Measurements from ENCODE around the gene PCNX2. TPM values are rescaled to one million over a fixed set of nuclear protein-coding genes. Genes with fewer than 3 reads are reported as not detected.

Gene PCNX2
- total RNA-seq, 1 donor from 2014 or later, result 33.6 TPM

DNA sequence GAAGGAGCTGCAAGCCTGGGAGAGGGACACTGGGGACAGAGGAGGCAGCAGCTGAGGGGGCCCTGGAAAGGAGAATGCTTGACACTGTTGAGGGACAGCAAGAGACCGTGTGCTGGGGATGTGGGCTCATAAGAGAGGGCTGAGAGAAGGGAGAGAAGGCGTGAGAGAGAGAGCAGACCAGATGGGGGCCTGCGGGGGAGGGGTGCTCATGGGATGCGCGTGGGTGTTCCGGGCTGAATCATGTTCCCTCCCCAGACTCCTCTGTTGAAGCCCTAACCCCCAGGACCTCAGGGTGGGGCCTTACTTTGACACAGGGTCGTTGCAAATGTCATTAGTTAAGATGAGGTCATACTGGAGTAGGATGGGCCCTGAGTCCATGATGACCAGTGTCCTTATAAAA lies 304.3 kb downstream of the PCNX2 start:
- TF ChIP-seq, protein P1, sequence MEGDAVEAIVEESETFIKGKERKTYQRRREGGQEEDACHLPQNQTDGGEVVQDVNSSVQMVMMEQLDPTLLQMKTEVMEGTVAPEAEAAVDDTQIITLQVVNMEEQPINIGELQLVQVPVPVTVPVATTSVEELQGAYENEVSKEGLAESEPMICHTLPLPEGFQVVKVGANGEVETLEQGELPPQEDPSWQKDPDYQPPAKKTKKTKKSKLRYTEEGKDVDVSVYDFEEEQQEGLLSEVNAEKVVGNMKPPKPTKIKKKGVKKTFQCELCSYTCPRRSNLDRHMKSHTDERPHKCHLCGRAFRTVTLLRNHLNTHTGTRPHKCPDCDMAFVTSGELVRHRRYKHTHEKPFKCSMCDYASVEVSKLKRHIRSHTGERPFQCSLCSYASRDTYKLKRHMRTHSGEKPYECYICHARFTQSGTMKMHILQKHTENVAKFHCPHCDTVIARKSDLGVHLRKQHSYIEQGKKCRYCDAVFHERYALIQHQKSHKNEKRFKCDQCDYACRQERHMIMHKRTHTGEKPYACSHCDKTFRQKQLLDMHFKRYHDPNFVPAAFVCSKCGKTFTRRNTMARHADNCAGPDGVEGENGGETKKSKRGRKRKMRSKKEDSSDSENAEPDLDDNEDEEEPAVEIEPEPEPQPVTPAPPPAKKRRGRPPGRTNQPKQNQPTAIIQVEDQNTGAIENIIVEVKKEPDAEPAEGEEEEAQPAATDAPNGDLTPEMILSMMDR (IDR thresholded peaks at IDR 0.05; ENCODE audit: unreplicated experiment), result no peak
- Mint-ChIP-seq H3K9me3 (ENCODE audit: low read depth) (peaks cover 15% of the 10 kb centered on the region), H3K27ac (peak overlapping the region; percentile 69), H3K27me3 (no peaks in the 10 kb centered on the region), H3K4me3 (ENCODE audit: low read depth) (no peak overlapping the region), H3K4me1 (ENCODE audit: low read depth) (peaks cover 7% of the 10 kb centered on the region), H3K36me3 (ENCODE audit: insufficient read depth) (peaks cover 35% of the 10 kb centered on the region)
- DNase-seq (ENCODE audit: low spot score, unreplicated experiment), result no peak

DNA sequence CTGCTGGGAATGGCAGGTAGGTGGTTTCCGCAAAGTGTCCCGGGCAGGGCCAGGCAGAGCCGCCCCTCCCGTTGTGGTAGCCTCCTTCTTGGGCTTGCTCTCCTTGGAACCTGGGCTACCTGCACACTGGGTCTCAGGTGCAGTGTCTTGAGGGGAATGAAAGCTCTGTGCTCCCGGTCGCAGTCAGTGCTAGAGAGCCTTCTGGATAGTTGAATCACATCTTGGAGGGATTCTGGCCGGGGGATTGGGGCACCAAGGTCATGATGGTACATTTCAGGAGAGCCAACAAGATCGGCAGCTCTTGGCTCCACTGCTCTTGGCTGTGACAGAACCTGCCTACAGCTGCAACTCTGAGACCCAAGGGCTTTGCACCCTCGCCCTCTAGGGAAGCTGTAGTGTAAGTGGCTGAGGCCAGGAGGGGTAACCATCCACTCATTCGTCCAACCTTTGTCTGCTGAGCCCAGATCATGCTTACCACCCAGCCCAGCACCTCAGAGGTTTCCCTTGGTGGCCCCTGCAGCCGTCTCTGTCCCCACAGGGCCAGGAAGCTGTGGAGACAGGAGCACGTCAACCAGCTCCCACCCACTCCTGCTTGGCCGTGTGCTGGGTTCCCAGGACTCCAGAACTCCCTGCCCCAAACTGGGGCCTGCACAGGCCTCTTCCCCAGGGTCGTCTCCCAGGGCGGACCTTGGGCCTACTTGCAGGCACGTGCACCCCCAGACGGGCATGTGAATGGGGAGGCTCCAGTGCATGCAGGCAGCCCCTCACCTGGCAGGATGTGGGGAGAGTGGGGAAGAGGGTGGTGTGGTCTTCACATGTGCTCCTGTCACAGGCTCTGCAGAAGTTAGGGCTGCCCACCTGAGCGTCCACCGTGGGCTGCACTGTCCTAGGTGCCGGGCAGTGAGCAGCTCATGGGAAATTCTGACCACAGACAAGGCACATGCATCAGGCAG lies 305.1 kb downstream of the PCNX2 start:
- no peak for DNase-seq (ENCODE audit: low spot score, unreplicated experiment)
- TF ChIP-seq, protein P1 (IDR thresholded peaks at IDR 0.05; ENCODE audit: unreplicated experiment), result no peak
- Mint-ChIP-seq H3K27me3 (no peaks in the 10 kb centered on the region), H3K4me1 (ENCODE audit: low read depth) (peaks cover 3% of the 10 kb centered on the region), H3K4me3 (ENCODE audit: low read depth) (no peak overlapping the region), H3K36me3 (ENCODE audit: insufficient read depth) (peaks cover 35% of the 10 kb centered on the region), H3K27ac (no peak overlapping the region), H3K9me3 (ENCODE audit: low read depth) (peaks cover 15% of the 10 kb centered on the region)

DNA sequence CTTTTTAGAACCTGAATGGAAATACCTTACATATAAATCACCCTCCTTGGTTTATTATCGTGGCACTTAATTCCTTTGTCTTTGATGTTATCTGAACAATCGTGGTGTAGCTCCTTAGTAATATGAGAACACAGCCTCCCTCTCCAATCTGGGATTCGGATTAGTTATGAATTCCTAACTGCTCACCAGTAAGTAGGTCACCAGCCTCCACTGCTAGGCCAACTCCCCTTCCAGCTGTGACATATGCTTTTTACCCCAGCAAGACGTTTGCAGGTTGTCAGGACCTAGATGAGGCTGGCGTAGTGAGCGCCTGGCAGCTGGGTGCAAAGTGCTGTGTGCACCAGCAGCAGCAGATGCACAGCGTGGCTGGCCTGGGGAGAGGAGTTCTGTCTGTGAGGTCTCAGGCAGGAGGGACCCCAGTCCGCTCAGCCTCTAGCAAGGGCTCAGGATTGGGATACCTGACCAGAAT lies 306.9 kb downstream of the PCNX2 start:
- Mint-ChIP-seq H3K27ac (peak overlapping the region; percentile 41), H3K4me3 (ENCODE audit: low read depth) (no peak overlapping the region), H3K4me1 (ENCODE audit: low read depth) (peaks cover 4% of the 10 kb centered on the region), H3K36me3 (ENCODE audit: insufficient read depth) (peaks cover 24% of the 10 kb centered on the region), H3K9me3 (ENCODE audit: low read depth) (peaks cover 7% of the 10 kb centered on the region), H3K27me3 (no peaks in the 10 kb centered on the region)
- DNase-seq (ENCODE audit: low spot score, unreplicated experiment), result no peak
- TF ChIP-seq, protein P1 (IDR thresholded peaks at IDR 0.05; ENCODE audit: unreplicated experiment), result no peak

DNA sequence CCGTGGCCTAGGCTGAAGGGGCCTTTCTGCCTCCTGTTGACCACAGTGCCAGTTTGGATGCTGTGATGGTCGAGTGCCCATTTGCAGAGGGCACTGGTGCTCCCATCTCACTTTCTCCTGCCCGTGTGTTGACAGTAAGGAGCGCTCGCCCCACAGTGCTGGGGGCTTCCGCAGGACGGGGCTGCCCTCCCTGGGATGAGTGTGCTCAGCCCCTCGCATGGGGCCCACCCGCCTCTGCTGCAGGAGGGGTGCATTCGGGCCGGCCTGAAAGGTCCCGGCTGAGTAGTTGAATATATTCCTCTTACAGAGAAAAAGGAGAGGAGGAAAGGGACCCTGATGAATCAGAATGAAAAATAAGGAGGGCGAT lies 307.8 kb downstream of the PCNX2 start:
- TF ChIP-seq, protein P1 (IDR thresholded peaks at IDR 0.05; ENCODE audit: unreplicated experiment), result no peak
- Mint-ChIP-seq H3K36me3 (ENCODE audit: insufficient read depth) (peaks cover 17% of the 10 kb centered on the region), H3K4me3 (ENCODE audit: low read depth) (no peak overlapping the region), H3K27ac (no peak overlapping the region), H3K9me3 (ENCODE audit: low read depth) (peaks cover under 1% of the 10 kb centered on the region), H3K4me1 (ENCODE audit: low read depth) (peaks cover 4% of the 10 kb centered on the region), H3K27me3 (no peaks in the 10 kb centered on the region)
- DNase-seq (ENCODE audit: low spot score, unreplicated experiment), result no peak

DNA sequence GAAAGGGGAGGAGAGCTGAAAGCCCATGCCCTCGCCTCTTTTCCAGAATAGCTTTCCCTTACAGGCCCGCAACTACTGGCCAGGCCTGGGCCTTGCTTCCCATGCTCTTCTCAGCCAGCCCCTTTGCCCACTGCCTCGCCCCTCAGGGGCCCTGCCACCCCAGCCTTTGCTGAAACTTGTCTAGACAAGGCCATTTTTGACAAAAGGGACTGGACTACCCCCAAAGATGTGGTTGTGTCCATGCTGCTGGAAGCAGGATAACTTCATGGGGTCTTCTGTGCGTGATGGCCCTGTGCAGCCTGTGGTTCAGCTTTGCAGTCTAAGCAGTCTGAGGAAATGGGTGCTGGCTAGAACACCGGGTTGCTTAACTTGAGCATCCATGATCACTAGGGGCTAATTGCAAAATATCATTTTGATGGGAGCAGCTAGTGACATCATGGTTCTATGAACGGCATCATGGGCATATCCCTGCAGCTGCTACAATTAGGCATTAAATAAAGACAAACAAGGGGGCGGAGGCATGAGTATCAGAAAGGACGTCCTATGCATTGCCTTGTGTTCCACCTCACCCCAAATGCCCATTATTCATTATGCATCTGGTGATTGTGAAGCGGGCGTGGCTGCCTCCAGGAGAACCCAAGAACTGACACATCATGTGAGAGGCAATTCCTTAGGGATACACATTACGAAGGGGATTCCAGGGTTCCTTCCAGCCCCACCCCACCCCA lies 308.3 kb downstream of the PCNX2 start:
- DNase-seq (ENCODE audit: low spot score, unreplicated experiment), result no peak
- H3K27me3 Mint-ChIP-seq, result no peaks in the 10 kb centered on the region
- H3K4me1 Mint-ChIP-seq (ENCODE audit: low read depth), result peaks cover 4% of the 10 kb centered on the region
- no peak overlapping the region for H3K4me3 Mint-ChIP-seq (ENCODE audit: low read depth)
- TF ChIP-seq, protein P1 (IDR thresholded peaks at IDR 0.05; ENCODE audit: unreplicated experiment), result no peak
- no peak overlapping the region for H3K27ac Mint-ChIP-seq
- H3K9me3 Mint-ChIP-seq (ENCODE audit: low read depth), result no peaks in the 10 kb centered on the region
- peaks cover 13% of the 10 kb centered on the region for H3K36me3 Mint-ChIP-seq (ENCODE audit: insufficient read depth)

All from progenitor cell of endocrine pancreas (in vitro differentiated cells).